ENCODE results near the gene CDH4.

The CDH4 gene

DNA sequence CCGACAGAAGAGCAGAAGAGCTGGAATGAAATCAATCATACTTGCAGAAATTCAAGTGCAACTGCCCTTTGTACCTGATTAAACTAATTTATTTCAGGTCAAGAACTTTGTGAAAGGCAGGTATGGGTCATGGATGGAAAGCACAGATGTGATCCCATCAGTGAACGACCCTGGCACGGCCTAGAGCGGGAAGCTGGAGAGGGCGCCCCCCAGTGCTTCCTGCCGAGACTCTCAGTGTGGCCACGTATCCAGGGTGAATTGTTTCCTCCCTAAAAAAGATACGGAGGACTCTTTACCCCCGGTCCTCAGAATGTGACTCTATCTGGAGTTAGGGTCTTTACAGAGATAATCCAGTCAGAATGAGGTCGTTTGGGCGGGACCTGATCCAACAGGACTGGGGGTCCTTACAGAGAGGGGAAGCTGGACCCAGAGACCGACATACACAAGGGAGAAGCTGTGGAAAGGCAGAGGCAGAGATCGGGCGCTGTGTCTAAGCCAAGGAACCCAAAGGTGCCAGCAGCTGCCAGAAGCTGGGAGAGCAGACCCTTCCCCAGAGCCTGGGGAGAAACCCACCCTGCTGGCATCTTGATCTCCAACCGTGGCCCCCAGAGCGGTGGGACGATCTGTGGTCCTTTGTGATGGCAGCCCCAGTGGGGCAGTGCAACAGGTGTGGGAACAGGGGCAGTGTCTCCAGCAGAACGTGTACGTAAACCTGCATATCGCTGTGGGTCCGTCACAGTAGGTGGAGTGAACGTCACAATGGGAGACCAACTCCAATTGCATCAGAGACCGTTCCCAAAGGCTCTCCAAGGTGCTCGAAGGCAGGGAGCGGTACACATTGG is 721.7 kb downstream of the CDH4 start:
- no peak for DNase-seq (ENCODE audit: low read depth in 2 of 2)
- H3K4me3 ChIP-seq (replicated peaks in 1 of 2; ENCODE audit: low read depth in 2 of 2, low read length in 2 of 2): no peak overlapping the region
- TF ChIP-seq, protein P1, sequence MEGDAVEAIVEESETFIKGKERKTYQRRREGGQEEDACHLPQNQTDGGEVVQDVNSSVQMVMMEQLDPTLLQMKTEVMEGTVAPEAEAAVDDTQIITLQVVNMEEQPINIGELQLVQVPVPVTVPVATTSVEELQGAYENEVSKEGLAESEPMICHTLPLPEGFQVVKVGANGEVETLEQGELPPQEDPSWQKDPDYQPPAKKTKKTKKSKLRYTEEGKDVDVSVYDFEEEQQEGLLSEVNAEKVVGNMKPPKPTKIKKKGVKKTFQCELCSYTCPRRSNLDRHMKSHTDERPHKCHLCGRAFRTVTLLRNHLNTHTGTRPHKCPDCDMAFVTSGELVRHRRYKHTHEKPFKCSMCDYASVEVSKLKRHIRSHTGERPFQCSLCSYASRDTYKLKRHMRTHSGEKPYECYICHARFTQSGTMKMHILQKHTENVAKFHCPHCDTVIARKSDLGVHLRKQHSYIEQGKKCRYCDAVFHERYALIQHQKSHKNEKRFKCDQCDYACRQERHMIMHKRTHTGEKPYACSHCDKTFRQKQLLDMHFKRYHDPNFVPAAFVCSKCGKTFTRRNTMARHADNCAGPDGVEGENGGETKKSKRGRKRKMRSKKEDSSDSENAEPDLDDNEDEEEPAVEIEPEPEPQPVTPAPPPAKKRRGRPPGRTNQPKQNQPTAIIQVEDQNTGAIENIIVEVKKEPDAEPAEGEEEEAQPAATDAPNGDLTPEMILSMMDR (IDR thresholded peaks at IDR 0.05; ENCODE audit: low read depth, low read length): no peak

DNA sequence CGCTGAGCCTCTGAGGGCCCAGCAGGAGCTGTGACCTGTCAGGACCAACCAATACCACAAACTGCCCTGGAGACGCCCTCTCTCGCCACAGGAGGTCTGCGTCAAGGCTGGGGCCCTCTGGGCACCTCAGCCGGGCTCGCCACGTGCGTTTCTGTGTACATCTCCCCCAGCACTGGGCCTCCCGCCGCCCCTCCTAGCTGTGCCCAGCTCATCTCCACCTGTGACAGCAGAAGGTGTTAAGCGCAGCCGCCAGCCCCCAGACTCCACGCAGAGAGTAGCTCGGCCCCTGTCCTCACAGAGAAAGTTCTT is 722.2 kb downstream of the CDH4 start:
- H3K4me3 ChIP-seq (replicated peaks in 1 of 2; ENCODE audit: low read depth in 2 of 2, low read length in 2 of 2): no peak overlapping the region
- TF ChIP-seq, protein P1 (IDR thresholded peaks at IDR 0.05; ENCODE audit: low read depth, low read length): no peak
- DNase-seq (ENCODE audit: low read depth in 2 of 2): no peak

GRCh38 chr20:61975407-61976129 is 723.5 kb downstream of the CDH4 start:
- DNase-seq (ENCODE audit: low read depth in 2 of 2): no peak
- no peak overlapping the region for H3K4me3 ChIP-seq (replicated peaks in 1 of 2; ENCODE audit: low read depth in 2 of 2, low read length in 2 of 2)
- TF ChIP-seq, protein P1 (IDR thresholded peaks at IDR 0.05; ENCODE audit: low read depth, low read length): no peak

DNA sequence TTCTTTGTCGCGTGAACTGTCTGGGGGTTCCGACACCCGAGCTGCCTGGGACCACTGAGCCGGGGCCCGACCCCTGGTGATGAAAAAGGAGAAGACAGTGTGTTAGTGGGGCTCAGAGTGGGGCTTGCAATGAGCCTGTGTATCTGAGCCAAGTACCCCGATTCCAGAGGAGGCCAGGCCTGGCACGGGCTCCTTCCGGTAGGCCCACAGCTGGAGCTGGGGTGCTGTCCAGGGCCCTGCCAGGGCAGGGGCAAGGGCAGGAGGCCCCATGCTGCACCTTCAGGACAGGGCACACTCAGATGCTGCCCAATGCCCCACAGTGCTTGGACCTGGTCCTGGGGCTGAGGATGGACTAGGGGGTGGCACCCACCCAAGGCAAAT is 724.2 kb downstream of the CDH4 start:
- TF ChIP-seq, protein P1 (IDR thresholded peaks at IDR 0.05; ENCODE audit: low read depth, low read length): no peak
- no peak overlapping the region for H3K4me3 ChIP-seq (replicated peaks in 1 of 2; ENCODE audit: low read depth in 2 of 2, low read length in 2 of 2)
- no peak for DNase-seq (ENCODE audit: low read depth in 2 of 2)

DNA sequence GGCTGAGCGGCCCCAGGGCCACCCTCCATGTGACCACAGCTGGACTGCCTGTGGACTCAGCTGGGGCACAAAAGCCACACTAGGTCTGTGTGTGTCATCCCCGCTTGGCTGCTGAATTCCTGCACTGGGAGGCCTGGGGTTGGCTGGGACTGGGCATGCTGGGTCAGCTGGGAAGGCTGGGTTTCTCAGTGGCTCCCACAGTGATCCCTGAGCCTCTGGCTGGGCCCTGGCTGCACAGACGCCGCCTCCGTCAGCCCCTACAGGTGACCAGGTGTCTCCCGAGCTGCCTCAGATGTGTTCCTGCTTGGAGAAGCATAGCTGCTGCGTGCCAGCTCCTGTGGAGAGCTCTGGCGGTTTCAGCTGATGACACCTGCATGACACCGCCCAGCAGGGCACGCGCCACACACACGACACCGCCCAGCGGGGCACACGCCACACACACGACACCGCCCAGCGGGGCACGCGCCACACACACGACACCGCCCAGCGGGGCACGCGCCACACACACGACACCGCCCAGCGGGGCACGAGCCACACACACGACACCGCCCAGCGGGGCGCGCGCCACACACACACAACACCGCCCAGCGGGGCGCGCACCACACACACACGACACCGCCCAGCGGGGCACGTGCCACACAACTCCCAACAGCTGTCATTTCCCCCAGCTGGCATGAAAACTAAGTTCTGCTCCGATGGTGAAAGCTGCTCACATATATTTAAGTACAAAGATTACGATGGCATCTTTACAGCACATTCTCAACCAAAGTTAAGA is 724.8 kb downstream of the CDH4 start:
- no peak for DNase-seq (ENCODE audit: low read depth in 2 of 2)

GRCh38 chr20:61977419-61977786 is 725.3 kb downstream of the CDH4 start:
- TF ChIP-seq, protein P1 (IDR thresholded peaks at IDR 0.05; ENCODE audit: low read depth, low read length): no peak
- H3K4me3 ChIP-seq (replicated peaks in 1 of 2; ENCODE audit: low read depth in 2 of 2, low read length in 2 of 2): no peak overlapping the region
- no peak for DNase-seq (ENCODE audit: low read depth in 2 of 2)

More for the DNA sequence above, 724.8 kb downstream of the CDH4 start:
- no peak overlapping the region for H3K4me3 ChIP-seq (replicated peaks in 1 of 2; ENCODE audit: low read depth in 2 of 2, low read length in 2 of 2)
- TF ChIP-seq, protein P1 (IDR thresholded peaks at IDR 0.05; ENCODE audit: low read depth, low read length): no peak
